HFFc6 (cell line): ENCODE data around the gene EYA4. TPM values are rescaled to one million over a fixed set of nuclear protein-coding genes. Genes with fewer than 3 reads are reported as not detected.

Source experiments
- DNase-seq: peaks from one replicate; pipeline ENCODE4 v3.0.0-alpha.2; 2018
- H3K27ac Mint-ChIP-seq: 2 replicates; pipeline ENCODE4 v1.8.0; 2020; ENCODE audit warnings: mild to moderate bottlenecking, mixed read lengths
- H3K27me3 Mint-ChIP-seq: 2 replicates; pipeline ENCODE4 v1.8.0; 2021; ENCODE audit warnings: mild to moderate bottlenecking, moderate library complexity, mixed read lengths; ENCODE audit not compliant: insufficient read depth
- H3K36me3 Mint-ChIP-seq: 2 replicates; pipeline ENCODE4 v1.8.0; 2021; ENCODE audit warnings: low read depth, mixed read lengths
- H3K4me1 Mint-ChIP-seq: 2 replicates; pipeline ENCODE4 v1.8.0; 2020; ENCODE audit warnings: low read depth, mixed read lengths
- H3K4me3 Mint-ChIP-seq: 2 replicates; pipeline ENCODE4 v1.8.0; 2020; ENCODE audit warnings: mild to moderate bottlenecking, moderate library complexity, mixed read lengths
- H3K9me3 Mint-ChIP-seq: 2 replicates; pipeline ENCODE4 v1.8.0; 2020; ENCODE audit warnings: mild to moderate bottlenecking, mixed read lengths
- CTCF ChIP-seq: fragments of 200-600 bp; sonication (generic); IDR thresholded peaks from 2 replicates; pipeline ENCODE4 v1.5.0; 2021; ENCODE audit warnings: antibody characterized with exemption, mild to moderate bottlenecking
- total RNA-seq, 6 experiments: library from RNA; stranded (reverse); fragmentation: NEBNext Ultra II Directional; extraction: Animal tissue kit (Norgen Biotek cat#: 25700); gene quantifications; 2 replicates in 1 of 6; 3 replicates in 5 of 6; pipeline ENCODE4 v1.2.3, GENCODE V29; 2021

The EYA4 gene
- total RNA-seq, 6 experiments from 2014 or later: not detected

- Mint-ChIP-seq H3K9me3 (no peaks in the 10 kb centered on the region), H3K27ac (no peak overlapping the region), H3K4me3 (no peak overlapping the region), H3K4me1 (no peaks in the 10 kb centered on the region), H3K27me3 (no peaks in the 10 kb centered on the region; the same call in 1 of the 2 replicates), H3K36me3 (no peaks in the 10 kb centered on the region)
- no peak for TF ChIP-seq CTCF
- DNase-seq: no peak
Measured at GRCh38 chr6:133467231-133467981, 226.2 kb downstream of the EYA4 start.

GRCh38 chr6:133467982-133468380 is 226.8 kb downstream of the EYA4 start:
- H3K27ac Mint-ChIP-seq: no peak overlapping the region
- no peaks in the 10 kb centered on the region for H3K4me1 Mint-ChIP-seq
- no peaks in the 10 kb centered on the region for H3K36me3 Mint-ChIP-seq
- DNase-seq: no peak
- H3K9me3 Mint-ChIP-seq: no peaks in the 10 kb centered on the region
- H3K27me3 Mint-ChIP-seq: no peaks in the 10 kb centered on the region; the same call in 1 of the 2 replicates
- no peak for TF ChIP-seq CTCF
- no peak overlapping the region for H3K4me3 Mint-ChIP-seq

- Mint-ChIP-seq H3K27ac (no peak overlapping the region), H3K9me3 (no peaks in the 10 kb centered on the region), H3K4me3 (no peak overlapping the region), H3K4me1 (no peaks in the 10 kb centered on the region), H3K27me3 (no peaks in the 10 kb centered on the region; the same call in 1 of the 2 replicates), H3K36me3 (no peaks in the 10 kb centered on the region)
- no peak for DNase-seq
- no peak for TF ChIP-seq CTCF
Measured at GRCh38 chr6:133468591-133468990, 227.4 kb downstream of the EYA4 start.

- H3K9me3 Mint-ChIP-seq: no peaks in the 10 kb centered on the region
- H3K27me3 Mint-ChIP-seq: no peaks in the 10 kb centered on the region
- no peak for TF ChIP-seq CTCF
- H3K27ac Mint-ChIP-seq: no peak overlapping the region
- no peak for DNase-seq
- no peaks in the 10 kb centered on the region for H3K4me1 Mint-ChIP-seq
- no peak overlapping the region for H3K4me3 Mint-ChIP-seq
- H3K36me3 Mint-ChIP-seq: no peaks in the 10 kb centered on the region
Measured at GRCh38 chr6:133474516-133474915, 233.4 kb downstream of the EYA4 start.

- Mint-ChIP-seq H3K27me3 (no peaks in the 10 kb centered on the region), H3K4me1 (no peaks in the 10 kb centered on the region), H3K36me3 (no peaks in the 10 kb centered on the region), H3K27ac (no peak overlapping the region), H3K9me3 (no peaks in the 10 kb centered on the region), H3K4me3 (no peak overlapping the region)
- DNase-seq: no peak
- TF ChIP-seq CTCF: no peak
Measured at GRCh38 chr6:133478673-133479072, 237.5 kb downstream of the EYA4 start.
